GM19240 (cell line): ENCODE data around the gene PCDH12.
"Not testable (repeated sequence)": the region's sequence is repeated elsewhere in the genome, so short reads cannot be mapped to it uniquely, and the experiment has no call there.

Experiments
- DNase-seq: peaks from one replicate; pipeline ENCODE4 v3.0.0; 2011; ENCODE audit warnings: low spot score; ENCODE audit not compliant: insufficient read length

PCDH12 gene

DNA sequence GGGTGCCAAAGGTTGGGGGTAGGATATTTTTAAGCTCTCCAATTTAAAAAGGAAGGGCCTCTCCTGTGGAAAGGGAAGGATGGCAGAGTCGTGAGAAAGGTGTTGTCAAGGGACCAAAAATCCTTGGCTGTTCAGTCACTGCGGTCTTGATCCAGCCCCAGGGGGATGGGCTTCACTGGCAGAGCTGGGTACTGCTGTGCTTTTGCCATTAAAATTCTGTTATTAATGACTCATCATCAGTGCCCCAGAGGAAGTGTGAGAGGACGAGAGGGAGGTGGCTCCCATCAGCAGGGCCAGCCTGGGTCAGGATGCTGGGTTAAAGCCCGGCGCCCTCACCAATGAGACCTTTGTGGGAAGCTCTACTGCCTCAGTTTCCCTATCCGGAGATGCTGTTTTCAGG lies 16.7 kb downstream of the PCDH12 start:
- no peak for DNase-seq

DNA sequence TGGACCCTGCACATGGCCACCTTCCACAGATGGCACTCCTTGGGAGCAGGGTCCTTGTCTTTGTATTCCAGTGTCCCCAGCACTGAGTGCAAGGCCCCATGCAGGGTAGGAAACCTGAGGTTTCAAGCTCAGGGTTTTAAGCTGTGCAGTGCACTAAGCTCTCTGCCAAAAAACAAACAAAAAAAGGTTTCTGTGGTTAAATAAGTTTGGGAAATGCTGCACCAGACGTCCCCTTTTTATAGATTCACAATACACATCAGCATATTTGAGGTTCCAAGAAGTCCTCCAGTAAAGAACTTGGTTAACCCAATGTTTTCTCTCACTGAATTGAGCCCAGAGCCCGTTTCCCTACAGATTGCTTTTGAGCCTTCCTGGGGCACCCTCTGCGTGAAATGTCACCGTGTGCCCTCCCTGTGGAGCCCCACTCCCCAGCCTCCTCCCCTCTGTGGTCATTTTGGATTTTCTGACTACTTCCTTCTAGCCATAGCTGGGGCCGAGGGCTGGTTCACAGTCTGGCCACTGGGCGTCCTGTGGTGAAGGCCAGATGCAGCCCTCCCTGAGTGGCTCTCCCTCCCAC lies 17.2 kb downstream of the PCDH12 start:
- no peak for DNase-seq

DNA sequence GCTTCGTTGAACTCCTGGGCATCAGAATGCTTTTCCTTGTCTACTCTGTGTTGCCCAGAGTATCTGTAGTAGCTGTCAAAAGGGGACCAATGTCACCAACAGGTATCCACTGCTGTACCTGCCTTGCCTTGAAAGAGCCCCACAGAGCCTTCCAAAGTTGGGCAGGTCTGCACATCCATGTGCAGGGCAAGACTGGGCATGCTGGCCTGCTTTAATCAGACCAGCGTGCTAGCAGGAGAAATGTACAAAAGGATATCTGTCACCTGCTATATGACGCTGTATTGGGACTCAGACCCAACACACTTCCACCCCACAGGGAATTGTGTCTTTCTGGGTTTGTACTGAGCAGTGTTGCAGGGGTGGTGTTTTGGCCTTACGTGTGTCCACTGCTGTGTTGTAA lies 22.5 kb downstream of the PCDH12 start:
- DNase-seq, result no peak

DNA sequence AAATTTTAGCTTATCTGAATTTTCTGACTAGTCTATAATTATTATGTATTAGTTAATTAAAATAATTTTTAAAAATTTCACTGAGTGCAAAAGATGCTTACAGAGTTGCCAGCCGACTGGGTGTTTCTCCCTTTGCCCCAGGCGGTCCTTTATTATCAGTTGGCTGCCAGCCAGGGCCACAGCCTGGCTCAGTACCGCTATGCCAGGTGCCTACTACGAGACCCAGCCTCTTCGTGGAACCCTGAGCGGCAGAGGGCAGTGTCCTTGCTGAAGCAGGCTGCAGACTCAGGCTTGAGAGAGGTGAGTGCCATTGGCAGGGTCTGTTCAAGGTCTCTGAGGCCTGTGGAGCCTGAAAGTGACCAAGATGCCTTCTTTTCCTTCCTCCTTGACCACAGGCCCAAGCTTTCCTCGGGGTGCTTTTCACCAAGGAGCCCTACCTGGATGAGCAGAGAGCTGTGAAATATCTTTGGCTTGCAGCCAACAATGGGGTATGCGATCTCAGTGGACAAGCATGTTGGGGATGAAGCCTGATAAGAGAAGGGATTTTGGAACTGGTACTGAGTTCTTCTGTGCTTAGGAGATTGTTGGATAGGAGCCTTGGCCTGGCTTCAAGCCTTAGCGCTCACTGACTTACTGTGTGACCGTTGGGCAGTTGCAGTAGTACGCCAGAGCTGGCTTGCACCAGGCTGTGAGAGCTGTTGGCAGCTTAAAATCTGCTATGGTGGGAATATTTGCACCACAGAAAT lies 23.7 kb downstream of the PCDH12 start:
- no peak for DNase-seq

DNA sequence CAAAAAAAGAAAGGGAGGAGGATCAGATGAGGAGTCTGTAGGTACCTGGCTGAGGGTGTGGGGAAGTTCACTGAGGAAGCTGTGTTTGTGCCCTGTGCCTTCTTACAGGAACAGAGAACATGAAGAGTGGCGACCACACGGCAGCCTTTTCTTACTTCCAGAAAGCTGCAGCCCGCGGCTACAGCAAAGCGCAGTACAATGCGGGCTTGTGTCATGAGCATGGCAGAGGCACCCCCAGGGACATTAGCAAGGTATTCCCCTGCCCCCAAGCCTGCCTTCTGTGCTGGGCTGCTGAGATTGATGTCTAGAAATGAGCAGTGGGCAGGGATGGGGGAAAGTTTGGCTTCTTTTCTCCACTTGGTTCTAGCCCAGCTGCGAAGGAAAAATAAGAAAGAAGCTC lies 24.9 kb downstream of the PCDH12 start:
- DNase-seq, result no peak

DNA sequence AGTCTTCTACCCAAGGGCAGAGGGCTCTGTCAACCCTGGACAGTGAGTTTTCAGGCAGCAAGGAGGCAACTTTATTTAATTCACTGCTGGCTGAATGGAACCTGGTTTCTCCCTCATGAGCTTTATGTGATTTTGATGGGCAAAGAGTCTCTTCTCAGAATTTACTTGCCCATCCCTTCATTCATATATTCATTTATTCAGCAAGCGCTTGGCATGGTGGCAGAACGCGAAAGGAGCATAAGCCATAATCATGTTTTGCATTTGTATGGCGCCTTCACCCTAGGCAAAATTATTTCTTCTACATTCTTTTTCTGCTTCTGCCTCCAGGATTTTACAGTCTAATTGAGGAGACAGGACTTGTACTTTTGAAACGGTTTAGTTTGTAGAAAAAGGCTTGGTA lies 26.3 kb downstream of the PCDH12 start:
- no peak for DNase-seq

DNA sequence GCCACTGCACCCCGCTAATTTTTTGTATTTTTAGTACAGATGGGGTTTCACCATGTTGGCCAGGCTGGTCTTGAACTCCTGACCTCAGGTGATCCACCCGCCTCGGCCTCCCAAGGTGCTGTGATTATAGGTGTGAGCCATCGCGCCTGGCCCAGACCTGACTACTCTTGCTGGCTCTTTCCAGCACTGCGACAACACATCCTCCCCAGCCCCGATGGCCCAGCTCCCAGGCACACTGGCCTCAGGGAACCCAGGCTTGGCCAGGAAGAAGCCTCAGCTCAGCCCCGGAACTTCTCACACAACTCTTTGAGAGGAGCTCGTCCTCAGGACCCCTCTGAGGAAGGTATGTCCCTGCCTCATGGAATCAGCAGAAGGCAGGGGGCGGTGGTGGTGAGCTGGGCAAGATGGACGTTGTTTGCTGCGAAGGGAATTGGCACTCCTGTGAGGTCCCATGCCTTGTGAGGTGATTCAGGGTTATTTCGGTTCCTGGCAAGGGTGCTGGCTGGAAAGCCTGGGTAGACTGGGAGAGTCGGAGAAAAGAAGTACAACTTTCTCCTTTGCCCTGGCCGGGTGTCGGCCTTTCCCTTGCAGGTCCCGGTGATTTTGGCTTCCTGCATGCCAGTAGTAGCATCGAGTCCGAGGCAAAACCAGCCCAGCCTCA lies 28.5 kb downstream of the PCDH12 start:
- DNase-seq, result no peak

DNA sequence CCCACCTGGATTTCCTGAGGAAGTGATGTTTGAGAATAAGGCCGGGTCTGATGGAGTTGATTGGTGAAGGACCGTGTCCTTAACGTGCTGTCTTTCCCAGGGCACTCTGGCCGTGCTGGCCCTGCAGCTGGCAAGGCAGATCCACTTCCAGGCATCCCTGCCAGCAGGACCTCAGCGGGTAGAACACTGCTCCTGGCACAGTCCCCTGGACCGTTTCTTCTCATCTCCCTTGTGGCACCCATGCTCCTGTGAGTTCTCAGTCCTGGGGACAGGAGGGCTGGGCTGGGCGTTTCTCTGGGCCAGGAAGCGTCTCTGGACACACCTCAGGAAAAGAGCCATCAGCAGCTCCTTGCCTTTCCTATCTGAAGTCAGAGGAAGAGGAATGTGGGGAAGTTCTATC lies 30.0 kb downstream of the PCDH12 start:
- no peak for DNase-seq

DNA sequence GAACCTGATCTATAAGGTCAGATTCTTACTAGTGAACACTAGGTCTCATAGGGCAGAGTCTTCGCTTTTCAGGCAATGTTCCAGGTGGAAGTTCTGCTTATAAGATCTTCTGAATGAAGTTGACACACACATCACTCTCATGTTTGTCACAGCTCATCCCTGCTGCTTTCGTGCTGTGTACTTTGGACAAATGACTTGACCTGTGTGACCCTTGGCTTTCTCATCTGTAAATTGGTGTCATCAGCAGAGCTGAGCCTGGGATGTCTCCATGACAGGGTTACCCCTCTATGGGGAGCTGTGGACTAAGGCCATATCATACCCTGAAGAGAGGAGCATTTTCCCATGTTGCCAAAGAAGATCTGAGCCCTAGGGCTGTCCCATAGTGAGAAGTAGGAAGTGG lies 31.6 kb downstream of the PCDH12 start:
- DNase-seq, result no peak

DNA sequence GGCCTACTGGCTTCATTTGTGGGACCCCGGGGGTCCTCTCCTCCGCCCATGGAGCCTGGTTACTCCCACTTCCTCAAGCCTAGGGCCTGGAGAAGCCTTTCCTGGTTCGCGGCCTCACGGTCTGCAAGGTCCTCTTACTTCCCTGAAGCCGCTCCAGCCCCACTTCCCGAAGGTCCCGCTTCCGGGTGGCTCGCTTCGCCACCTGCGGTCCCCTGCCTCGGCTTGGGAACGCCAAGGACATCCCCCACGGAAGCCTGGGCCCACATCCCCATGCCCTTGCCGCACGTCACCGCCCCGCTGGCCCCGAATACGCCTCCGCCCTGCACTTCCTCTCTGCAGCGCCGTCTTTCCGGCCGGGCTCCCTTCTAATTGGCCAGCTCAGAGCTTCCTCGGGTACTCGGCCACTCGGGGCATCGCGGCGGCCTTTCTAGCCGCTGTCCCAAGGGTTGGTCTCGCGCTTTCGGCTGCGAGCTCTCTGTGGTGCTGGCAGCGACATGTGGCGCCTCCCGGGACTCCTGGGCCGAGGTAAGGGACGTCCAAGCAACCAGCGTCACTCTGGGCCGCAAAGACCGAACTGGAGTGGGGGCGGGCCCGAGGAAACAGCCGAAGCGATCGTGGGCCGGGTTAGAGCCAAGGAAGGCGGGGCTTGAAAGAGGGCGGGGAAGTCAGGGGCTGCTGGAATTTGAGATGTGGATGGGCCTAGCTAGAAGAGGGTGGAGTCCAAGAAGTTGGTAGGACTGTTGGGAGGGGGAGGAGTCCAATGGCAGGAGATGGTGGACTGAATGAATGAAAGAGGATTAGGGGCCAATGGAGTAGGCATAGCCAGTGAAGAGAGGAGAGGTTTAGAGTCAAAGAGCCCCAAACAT lies 34.3 kb downstream of the PCDH12 start, which contains the start of gene DELE1:
DELE1 (plus strand) TSS at position 424 of the 866 bp plus-strand sequence; CDS start at position 495, 71 bp downstream.
- DNase-seq, result peak; percentile 89

DNA sequence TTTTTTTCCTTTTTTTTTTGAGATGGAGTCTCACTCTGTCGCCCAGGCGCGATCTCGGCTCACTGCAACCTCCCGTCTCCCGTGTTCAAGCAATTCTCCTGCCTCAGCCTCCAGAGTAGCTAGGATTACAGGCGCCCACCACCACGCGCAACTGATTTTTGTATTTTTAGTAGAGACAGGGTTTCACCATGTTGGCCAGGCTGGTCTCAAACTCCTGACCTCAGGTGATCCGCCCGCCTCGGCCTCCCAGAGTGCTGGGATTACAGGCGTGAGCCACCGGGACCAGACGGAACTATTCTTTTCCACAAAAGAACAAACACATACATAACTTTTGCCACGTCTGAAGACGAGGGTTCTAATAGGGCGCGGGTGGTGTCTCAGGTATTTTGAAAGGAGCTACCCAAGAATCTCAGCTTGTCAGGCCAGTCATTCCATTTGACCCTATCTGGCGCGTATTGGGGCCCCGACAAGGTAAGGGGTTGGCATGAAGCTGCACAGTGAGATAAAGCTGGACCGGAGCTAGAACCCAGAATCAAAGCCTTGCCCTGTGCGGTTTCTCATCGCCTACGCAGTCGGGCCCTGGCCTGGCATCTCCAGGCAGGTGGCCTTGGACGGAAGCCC lies 35.1 kb downstream of the PCDH12 start:
- DNase-seq, result not testable (repeated sequence)

DNA sequence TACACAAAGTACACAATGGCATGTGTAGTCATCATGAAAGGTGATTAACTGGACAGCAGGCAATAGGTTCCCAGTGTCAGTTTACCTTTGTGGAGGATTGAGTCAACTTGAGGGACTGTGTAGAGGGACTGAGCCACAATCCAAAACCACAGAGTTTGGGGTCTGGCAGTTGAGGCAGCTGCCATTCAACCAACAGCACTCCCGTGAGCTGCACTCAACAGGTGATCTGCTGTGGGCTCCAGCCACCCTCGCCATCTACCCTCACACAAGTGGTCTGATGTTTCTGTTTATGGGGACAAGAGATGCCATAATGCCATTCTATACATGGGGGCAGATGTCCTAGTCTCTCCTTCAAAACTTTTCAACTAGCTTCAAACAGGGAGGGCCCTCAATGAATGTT lies 37.2 kb downstream of the PCDH12 start:
- DNase-seq, result no peak

DNA sequence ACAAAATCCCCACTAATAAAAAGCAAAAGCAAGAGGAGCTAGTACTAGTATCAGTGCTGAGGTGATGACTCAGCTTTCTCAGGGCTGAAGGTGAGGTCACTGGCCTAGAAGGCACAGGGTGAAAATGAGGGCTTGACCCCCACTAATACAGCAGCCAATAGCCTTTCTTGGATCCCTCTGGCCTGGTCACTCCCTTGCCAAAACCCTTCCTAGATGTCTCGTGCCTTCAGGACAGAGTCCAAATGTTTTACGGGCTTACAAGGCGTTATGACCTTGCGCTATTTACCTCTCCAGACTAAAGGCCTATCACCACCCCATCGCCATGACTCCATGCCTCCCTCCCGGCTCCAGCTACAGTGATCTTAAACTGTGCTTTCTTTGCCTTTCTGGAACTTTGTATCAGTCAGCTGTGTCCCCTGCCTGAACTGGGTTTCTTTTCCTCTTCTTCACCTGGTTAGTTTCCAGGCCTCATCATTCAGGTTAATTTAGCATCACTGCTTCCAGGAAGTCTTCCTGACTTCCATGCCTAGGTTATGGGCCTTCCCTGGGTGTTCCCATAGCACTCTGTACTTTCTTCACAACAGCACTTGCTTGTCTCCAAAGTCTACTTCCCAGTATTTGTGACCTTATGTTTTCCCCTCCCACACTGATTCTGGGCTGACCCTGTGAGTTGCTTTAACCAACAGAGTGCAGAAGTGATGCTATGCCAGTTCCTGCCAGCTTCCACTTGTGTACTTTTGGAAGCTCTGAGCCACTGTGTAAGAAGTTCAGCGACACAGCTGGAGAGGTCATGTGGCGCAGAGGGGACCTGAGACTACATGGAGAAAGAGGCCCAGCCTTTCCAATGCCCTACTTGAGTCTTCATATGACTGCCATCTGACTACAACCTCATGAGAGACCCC lies 38.5 kb downstream of the PCDH12 start:
- DNase-seq, result no peak

DNA sequence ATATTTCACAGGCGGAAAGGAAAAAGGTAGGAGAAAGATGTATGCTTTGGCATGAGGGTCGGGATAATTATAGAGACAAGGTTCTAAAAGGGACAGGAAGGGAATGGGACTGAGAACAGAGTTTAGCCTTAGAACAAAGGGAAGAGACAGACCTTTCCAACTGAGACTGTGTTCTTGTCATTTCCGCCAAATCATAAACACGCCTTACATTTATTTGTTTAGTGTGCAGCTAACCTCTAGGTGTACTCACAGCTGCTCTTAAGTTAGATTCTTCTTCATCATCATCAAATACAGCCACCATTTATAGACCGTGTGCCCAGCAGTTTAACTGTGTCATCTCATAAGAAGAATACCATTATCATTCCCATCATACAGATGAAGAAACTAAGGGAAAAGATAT lies 40.2 kb downstream of the PCDH12 start:
- no peak for DNase-seq

DNA sequence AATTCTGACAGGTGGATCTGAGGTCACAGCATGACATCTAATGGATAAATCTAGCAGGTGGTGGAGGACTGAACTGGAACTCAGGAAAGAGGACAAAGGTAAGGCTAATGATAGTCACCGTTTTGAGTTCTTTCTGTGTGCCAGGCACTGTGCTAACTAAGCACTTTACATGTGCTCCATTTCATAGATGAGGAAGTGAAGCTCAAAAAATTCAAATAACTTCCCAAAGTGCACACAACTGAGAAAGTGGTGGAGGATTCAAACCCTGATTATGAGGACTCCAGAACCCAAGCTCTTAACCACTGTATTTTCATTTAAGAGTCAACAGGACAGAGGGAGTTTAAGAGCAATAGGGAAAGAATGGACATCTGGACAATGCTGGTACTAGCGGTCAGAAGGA lies 41.5 kb downstream of the PCDH12 start:
- no peak for DNase-seq

DNA sequence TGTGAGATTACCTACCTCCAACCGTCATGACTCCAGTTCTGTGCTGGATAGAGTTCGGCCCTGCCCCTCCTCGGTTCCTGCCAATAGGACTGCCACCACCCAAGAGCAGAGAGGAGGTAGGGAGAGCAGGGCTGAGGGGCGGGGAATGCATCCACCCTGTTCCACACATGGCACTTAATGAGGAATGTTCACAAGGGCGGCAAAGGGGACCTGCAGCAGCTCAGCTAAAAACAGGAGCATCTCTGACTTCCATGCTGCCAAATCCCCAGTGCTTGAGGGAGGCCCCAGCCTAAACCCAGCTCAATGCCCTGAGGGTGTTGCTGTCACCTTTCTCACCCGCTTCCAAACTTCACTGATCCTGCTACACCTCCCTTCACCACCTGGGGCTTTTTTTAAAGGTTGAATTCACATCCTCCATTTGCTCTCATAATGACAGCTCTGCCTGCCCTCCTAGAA lies 42.1 kb downstream of the PCDH12 start:
- DNase-seq, result no peak

DNA sequence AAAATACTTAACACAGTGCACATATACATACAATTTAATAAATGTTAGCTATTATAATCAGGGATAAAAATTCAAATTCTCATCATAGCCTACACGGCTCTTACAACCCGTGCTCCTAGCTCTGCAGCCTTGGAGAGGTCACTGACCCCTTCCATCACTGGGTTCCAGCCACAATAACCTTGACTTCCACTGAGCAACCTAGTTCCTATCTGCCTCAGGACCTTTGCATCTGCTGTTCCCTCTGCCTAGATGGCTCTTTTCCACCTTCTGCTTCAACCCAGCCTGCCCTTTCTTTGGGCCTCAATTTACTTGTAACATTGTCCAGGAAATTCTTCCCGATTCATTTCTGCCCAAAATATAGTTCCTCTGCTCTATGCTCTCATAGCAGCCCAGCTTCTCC lies 43.2 kb downstream of the PCDH12 start:
- DNase-seq, result no peak

DNA sequence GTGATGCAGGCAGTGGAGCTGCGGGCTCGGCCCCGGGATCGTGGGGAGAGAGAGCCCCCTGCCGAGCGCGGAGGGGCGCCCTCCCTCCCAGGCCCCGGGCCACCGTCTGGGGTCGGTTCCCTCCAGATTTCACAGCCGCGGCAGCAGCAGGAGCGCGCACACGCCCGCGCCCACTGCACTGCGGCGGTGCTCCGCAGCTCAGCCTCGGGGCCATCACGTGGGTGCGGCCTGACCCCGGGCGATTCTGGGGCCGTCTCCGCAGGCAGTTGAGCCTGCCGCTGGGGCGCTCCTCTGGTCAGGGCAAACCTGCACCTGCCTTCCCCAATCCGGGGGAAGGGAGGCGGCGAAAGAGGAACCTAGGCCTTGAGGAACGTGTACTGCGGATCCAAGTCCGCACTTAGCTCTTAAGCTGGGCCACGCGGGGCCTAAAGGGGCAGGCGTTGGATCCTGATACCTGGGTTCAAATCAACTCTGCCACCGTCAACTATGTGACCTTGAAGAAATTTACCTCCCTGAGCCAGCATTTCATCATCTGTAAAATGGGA lies 43.7 kb downstream of the PCDH12 start:
- no peak for DNase-seq

DNA sequence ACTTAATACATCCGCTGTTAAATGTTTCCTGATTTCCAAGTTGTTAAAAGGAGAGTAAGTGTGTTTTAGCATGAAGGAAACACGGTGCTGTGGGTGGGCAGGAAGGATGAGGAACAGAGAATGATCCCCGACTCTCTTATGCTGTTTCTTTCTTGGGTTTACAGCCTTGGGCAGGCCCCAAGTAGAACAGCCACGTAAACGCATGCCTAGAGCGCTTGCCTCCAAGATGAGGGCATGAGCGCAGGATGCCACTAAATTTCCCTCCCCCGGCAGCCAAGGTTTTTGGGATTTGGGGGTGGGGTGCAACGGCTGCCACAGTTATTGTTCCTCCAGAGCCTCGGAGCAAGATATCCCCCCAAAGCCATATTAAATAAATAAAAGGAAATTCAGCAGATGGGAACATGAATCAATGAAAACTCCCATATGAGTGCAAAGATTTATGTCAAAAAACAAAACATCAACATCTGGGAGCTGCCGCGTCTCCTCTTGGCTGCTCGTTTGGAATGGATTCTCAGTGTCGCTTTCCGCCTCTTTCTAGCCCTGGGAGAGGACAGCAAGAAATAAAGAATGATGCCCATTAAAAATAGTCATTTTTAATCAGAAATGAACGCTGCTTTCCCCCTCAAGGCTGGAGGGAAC lies 44.3 kb downstream of the PCDH12 start:
- no peak for DNase-seq
